Choroid plexus epithelial cell (primary cell): Measurements from ENCODE around the gene MIPEP.

ENCODE experiments used
- DNase-seq: peaks from one replicate; pipeline ENCODE4 v3.0.0-alpha.2; 2010; ENCODE audit warnings: low read depth
- H3K4me3 ChIP-seq: 2 replicates; pipeline ENCODE4 v1.5.1; 2011; ENCODE audit warnings: low read depth, mild to moderate bottlenecking, control low read depth, low read length, moderate library complexity
- CTCF ChIP-seq: conservative IDR thresholded peaks from 2 replicates; pipeline ENCODE4 v1.5.1; 2011; ENCODE audit warnings: low read depth, mild to moderate bottlenecking, control low read depth, inconsistent platforms, low read length, moderate library complexity

Gene MIPEP

GRCh38 chr13:23718996-23719395, 170.2 kb downstream of the MIPEP start:
- H3K4me3 ChIP-seq = no peak overlapping the region
- no peak for DNase-seq
- no peak for TF ChIP-seq CTCF

GRCh38 chr13:23716401-23716800, 172.8 kb downstream of the MIPEP start:
- no peak for TF ChIP-seq CTCF

GRCh38 chr13:23715762-23716235, 173.4 kb downstream of the MIPEP start:
- DNase-seq = peak; percentile 58
- H3K4me3 ChIP-seq = no peak overlapping the region
- peak; percentile 70 for TF ChIP-seq CTCF

More at GRCh38 chr13:23716401-23716800, 172.8 kb downstream of the MIPEP start:
- no peak for DNase-seq
- no peak overlapping the region for H3K4me3 ChIP-seq

- no peak for DNase-seq
- peak; percentile 7 for TF ChIP-seq CTCF
- H3K4me3 ChIP-seq = no peak overlapping the region
Observed at GRCh38 chr13:23715092-23715761, 174.0 kb downstream of the MIPEP start.

- no peak overlapping the region for H3K4me3 ChIP-seq
- DNase-seq = no peak
- TF ChIP-seq CTCF = no peak
Observed at GRCh38 chr13:23714672-23715071, 174.5 kb downstream of the MIPEP start.

- no peak for TF ChIP-seq CTCF
- no peak for DNase-seq
- no peak overlapping the region for H3K4me3 ChIP-seq
Observed at GRCh38 chr13:23711355-23711754, 177.8 kb downstream of the MIPEP start.

GRCh38 chr13:23710366-23710765, 178.8 kb downstream of the MIPEP start:
- TF ChIP-seq CTCF = no peak
- H3K4me3 ChIP-seq = no peak overlapping the region
- no peak for DNase-seq
